Astrocyte (in vitro differentiated cells and primary cell): ENCODE data around the gene NINL.

Experiments used
- CTCF ChIP-seq: IDR thresholded peaks from 2 replicates; pipeline ENCODE4 v1.5.1; 2011; ENCODE audit warnings: low read depth, mild to moderate bottlenecking, inconsistent platforms, low read length, moderate library complexity; ENCODE audit not compliant: insufficient read depth
- EZH2 ChIP-seq: IDR thresholded peaks from 2 replicates; pipeline ENCODE4 v1.6.1; 2012; ENCODE audit warnings: mild to moderate bottlenecking, low read length, inconsistent platforms; ENCODE audit not compliant: insufficient read depth

- TF ChIP-seq CTCF (no peak), EZH2 (no peak)
These were observed 115.8 kb downstream of the NINL start for GRCh38 chr20:25469558-25469957.
